ENCODE data around the gene MIOX.

- TF ChIP-seq ZNF549 (tag by site-specific recombination; IDR thresholded peaks at IDR 0.05) (no peak), CTCF (tag by site-specific recombination; IDR thresholded peaks at IDR 0.05) (no peak), RBAK (tag by site-specific recombination; IDR thresholded peaks at IDR 0.05) (no peak), PBX3 (CRISPR knock-in tag; IDR thresholded peaks at IDR 0.05) (no peak), PRDM6 (tag by site-specific recombination; IDR thresholded peaks at IDR 0.05) (no peak), ZNF626 (tag by site-specific recombination; IDR thresholded peaks at IDR 0.05) (no peak), KLF16 (tag by site-specific recombination; IDR thresholded peaks at IDR 0.05) (no peak), ZNF580 (tag by site-specific recombination; IDR thresholded peaks at IDR 0.05) (no peak), YY1 (tag by site-specific recombination; IDR thresholded peaks at IDR 0.05) (no peak)
These were observed 19.3 kb downstream of the MIOX start for GRCh38 chr22:50505776-50506610.

Data from HEK293 (cell line).